ENCODE measurements around the gene SNAPC1. TPM values are rescaled to one million over a fixed set of nuclear protein-coding genes. Genes with fewer than 3 reads are reported as not detected.
A peak's percentile ranks its signal among the peaks of the same experiment; 100 is the strongest.

Gene SNAPC1
- total and polyA plus RNA-seq, 9 of the 15 experiments (the other 6 are each of a cell fraction or from before 2014, with no cell fraction given), result 3.7 to 9.0 (median 7.9) TPM

DNA sequence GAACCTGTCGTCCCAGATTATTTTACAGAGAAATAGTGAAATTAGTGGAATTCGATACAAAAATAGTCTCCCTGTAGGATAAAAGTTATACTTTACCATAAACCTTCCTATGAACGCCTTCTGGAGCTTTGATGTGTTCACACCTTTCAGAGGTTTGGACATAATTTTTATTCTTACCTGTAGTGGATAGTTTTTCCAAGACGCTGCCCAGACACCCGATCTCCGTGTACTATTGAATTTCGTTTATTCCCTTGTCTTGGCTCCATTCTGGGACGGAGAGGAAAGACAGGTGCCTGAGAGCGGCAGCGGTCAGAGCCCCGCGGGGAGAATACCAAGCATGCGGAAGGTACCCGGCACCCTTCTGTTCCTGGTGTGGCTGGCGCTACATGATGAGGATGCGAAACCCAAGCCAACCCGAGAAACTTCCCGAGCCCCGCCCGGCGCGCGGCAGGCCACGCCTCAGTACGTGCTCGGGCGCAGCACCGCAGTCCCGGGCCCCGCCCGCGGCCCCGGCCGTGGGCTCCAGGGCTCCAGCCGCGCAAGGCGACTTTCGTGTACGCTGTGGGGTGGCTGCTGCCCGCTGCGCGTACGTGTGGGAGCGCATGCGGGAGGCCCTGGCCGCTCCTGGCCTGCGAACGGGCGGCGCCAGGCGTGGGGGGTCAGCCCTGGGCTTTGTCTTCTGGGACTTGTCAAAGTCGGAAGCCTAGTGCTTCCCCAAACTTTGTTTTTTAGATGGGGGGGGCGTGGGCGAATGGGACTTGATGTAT, 11.3 kb upstream of the SNAPC1 start (continued):
- TF ChIP-seq, protein P1, sequence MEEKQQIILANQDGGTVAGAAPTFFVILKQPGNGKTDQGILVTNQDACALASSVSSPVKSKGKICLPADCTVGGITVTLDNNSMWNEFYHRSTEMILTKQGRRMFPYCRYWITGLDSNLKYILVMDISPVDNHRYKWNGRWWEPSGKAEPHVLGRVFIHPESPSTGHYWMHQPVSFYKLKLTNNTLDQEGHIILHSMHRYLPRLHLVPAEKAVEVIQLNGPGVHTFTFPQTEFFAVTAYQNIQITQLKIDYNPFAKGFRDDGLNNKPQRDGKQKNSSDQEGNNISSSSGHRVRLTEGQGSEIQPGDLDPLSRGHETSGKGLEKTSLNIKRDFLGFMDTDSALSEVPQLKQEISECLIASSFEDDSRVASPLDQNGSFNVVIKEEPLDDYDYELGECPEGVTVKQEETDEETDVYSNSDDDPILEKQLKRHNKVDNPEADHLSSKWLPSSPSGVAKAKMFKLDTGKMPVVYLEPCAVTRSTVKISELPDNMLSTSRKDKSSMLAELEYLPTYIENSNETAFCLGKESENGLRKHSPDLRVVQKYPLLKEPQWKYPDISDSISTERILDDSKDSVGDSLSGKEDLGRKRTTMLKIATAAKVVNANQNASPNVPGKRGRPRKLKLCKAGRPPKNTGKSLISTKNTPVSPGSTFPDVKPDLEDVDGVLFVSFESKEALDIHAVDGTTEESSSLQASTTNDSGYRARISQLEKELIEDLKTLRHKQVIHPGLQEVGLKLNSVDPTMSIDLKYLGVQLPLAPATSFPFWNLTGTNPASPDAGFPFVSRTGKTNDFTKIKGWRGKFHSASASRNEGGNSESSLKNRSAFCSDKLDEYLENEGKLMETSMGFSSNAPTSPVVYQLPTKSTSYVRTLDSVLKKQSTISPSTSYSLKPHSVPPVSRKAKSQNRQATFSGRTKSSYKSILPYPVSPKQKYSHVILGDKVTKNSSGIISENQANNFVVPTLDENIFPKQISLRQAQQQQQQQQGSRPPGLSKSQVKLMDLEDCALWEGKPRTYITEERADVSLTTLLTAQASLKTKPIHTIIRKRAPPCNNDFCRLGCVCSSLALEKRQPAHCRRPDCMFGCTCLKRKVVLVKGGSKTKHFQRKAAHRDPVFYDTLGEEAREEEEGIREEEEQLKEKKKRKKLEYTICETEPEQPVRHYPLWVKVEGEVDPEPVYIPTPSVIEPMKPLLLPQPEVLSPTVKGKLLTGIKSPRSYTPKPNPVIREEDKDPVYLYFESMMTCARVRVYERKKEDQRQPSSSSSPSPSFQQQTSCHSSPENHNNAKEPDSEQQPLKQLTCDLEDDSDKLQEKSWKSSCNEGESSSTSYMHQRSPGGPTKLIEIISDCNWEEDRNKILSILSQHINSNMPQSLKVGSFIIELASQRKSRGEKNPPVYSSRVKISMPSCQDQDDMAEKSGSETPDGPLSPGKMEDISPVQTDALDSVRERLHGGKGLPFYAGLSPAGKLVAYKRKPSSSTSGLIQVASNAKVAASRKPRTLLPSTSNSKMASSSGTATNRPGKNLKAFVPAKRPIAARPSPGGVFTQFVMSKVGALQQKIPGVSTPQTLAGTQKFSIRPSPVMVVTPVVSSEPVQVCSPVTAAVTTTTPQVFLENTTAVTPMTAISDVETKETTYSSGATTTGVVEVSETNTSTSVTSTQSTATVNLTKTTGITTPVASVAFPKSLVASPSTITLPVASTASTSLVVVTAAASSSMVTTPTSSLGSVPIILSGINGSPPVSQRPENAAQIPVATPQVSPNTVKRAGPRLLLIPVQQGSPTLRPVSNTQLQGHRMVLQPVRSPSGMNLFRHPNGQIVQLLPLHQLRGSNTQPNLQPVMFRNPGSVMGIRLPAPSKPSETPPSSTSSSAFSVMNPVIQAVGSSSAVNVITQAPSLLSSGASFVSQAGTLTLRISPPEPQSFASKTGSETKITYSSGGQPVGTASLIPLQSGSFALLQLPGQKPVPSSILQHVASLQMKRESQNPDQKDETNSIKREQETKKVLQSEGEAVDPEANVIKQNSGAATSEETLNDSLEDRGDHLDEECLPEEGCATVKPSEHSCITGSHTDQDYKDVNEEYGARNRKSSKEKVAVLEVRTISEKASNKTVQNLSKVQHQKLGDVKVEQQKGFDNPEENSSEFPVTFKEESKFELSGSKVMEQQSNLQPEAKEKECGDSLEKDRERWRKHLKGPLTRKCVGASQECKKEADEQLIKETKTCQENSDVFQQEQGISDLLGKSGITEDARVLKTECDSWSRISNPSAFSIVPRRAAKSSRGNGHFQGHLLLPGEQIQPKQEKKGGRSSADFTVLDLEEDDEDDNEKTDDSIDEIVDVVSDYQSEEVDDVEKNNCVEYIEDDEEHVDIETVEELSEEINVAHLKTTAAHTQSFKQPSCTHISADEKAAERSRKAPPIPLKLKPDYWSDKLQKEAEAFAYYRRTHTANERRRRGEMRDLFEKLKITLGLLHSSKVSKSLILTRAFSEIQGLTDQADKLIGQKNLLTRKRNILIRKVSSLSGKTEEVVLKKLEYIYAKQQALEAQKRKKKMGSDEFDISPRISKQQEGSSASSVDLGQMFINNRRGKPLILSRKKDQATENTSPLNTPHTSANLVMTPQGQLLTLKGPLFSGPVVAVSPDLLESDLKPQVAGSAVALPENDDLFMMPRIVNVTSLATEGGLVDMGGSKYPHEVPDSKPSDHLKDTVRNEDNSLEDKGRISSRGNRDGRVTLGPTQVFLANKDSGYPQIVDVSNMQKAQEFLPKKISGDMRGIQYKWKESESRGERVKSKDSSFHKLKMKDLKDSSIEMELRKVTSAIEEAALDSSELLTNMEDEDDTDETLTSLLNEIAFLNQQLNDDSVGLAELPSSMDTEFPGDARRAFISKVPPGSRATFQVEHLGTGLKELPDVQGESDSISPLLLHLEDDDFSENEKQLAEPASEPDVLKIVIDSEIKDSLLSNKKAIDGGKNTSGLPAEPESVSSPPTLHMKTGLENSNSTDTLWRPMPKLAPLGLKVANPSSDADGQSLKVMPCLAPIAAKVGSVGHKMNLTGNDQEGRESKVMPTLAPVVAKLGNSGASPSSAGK (IDR thresholded peaks at IDR 0.05), result no peak
- TF ChIP-seq SNIP1 (IDR thresholded peaks at IDR 0.05; ENCODE audit: low read depth) (no peak), GTF2E2 (tag; IDR thresholded peaks at IDR 0.05) (no peak), MEF2D (tag; conservative IDR thresholded peaks at IDR 0.05; ENCODE audit: low read depth) (no peak), HDAC1 (IDR thresholded peaks at IDR 0.05) (peak in 1 of 2 experiments; percentile 56; a peak in 1 of 4 replicates), FOXA1 (IDR thresholded peaks at IDR 0.05; ENCODE audit: borderline replicate concordance) (no peak), FOXK2 (conservative IDR thresholded peaks at IDR 0.05 in 1 of 2, IDR thresholded peaks at IDR 0.05 in 1 of 2; ENCODE audit: low read depth in 2 of 2) (no peak)
- TF ChIP-seq, protein P2, sequence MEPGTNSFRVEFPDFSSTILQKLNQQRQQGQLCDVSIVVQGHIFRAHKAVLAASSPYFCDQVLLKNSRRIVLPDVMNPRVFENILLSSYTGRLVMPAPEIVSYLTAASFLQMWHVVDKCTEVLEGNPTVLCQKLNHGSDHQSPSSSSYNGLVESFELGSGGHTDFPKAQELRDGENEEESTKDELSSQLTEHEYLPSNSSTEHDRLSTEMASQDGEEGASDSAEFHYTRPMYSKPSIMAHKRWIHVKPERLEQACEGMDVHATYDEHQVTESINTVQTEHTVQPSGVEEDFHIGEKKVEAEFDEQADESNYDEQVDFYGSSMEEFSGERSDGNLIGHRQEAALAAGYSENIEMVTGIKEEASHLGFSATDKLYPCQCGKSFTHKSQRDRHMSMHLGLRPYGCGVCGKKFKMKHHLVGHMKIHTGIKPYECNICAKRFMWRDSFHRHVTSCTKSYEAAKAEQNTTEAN (CRISPR knock-in tag; IDR thresholded peaks at IDR 0.05), result no peak
- TF ChIP-seq, protein P3, sequence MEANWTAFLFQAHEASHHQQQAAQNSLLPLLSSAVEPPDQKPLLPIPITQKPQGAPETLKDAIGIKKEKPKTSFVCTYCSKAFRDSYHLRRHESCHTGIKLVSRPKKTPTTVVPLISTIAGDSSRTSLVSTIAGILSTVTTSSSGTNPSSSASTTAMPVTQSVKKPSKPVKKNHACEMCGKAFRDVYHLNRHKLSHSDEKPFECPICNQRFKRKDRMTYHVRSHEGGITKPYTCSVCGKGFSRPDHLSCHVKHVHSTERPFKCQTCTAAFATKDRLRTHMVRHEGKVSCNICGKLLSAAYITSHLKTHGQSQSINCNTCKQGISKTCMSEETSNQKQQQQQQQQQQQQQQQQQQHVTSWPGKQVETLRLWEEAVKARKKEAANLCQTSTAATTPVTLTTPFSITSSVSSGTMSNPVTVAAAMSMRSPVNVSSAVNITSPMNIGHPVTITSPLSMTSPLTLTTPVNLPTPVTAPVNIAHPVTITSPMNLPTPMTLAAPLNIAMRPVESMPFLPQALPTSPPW (CRISPR knock-in tag; IDR thresholded peaks at IDR 0.05), result peak; percentile 86

All from K562 (cell line).